Ureter (tissue), 1 donor: ENCODE data around the gene PRPS1L1. TPM values are rescaled to one million over a fixed set of nuclear protein-coding genes. Genes with fewer than 3 reads are reported as not detected.

Experiments used
- DNase-seq: peaks from one replicate; pipeline ENCODE4 v3.0.0-alpha.2; 2020; ENCODE audit warnings: low spot score
- total RNA-seq: library from RNA; stranded (reverse); gene quantifications from one replicate; pipeline ENCODE4 v1.2.4, GENCODE V29; 2023
- donor health status: DM: yes; HTN: yes; CAD: no.

PRPS1L1 gene
- total RNA-seq: not detected

- DNase-seq: no peak
These were observed at the start of gene PRPS1L1 for GRCh38 chr7:18027628-18028027. Gene PRPS1L1, minus strand, starts transcription at chr7:18027846.

GRCh38 chr7:18076461-18076860 lies 48.8 kb upstream of the PRPS1L1 start:
- DNase-seq: no peak

GRCh38 chr7:18068745-18069144 lies 41.1 kb upstream of the PRPS1L1 start:
- DNase-seq: no peak

DNA sequence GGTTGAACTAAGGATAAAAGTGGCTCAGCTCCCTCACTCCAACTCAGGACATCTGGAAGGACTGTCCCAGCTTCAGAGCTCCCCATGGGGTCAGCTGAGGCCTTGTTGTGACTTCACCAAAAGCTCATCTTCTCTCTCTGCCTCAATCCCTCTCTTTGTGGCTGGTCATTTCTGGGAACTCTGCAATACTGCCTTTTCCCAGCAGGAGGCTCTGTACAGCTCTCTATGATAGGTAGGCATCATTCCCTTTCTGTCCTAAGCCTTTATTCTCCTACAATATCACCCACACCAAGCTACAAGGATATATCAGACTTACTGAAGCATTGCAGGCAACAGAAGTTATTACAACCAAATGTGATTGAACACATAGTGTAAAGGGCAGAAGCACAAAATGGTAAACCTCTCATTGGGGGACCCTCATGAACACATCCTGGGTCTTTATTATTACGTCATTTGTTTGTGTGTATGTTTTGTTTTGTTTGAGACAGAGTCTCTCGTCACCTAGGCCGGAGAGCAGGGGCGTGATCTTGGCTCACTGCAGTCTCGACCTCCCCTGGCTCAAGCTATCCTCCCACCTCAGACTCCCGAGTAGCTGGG lies 36.7 kb upstream of the PRPS1L1 start:
- DNase-seq: no peak

GRCh38 chr7:18063149-18063901 lies 35.7 kb upstream of the PRPS1L1 start:
- no peak for DNase-seq

DNA sequence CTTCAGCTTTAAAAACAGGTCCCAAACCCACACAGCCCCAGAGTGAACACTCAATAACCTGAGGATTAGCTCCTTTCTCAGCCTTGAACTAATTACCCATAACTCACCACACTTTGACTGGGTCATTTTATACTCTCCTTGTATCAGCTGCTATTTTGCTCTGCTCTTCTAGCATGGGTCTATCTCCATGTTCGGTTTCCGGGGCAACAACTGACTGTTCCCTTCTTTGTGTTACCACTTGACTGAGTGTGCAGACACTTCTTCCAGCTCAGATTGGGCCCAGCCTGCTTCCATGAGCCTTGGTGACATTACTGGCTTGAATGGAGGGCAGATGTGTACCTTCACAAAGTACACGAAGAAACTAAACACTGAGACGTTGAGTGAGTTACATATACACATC lies 31.5 kb upstream of the PRPS1L1 start:
- DNase-seq: no peak

- DNase-seq: no peak
These were observed 26.3 kb upstream of the PRPS1L1 start for GRCh38 chr7:18053941-18054340.

DNA sequence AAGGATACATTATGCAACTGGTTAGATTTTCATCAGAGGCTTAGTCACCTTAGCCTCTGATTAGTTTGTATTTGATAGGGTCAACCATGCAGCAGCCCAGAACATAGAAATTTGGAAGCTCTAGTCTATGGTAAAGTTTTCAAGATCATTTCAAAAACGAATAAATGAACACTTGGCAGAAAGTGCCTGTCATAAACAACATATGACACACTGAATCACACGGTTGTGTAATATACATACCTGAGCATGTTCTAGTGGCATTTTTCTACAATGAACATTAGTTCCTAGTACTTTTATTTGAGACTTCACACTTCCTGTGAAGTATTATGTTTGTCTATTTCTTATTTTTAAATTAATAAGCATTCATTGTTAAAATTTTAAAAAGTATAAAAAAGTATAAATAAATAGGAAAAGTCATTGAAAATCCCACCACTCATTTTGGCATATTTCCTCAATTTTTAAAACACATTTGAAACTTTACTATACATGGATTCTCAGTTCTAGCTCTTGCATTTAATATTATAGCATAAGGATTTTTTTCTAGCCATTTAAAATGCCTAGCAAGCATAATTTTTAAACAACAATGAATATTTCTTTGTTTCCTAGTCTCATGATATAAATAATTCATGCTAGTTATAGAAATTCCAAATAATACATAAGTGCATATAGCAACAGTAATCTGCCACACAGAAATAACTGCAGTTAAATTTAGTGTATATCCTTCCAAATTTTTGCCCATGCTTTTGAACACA lies 25.7 kb upstream of the PRPS1L1 start:
- no peak for DNase-seq

GRCh38 chr7:18049262-18049661 lies 21.6 kb upstream of the PRPS1L1 start:
- no peak for DNase-seq

GRCh38 chr7:18046601-18047000 lies 19.0 kb upstream of the PRPS1L1 start:
- no peak for DNase-seq

DNA sequence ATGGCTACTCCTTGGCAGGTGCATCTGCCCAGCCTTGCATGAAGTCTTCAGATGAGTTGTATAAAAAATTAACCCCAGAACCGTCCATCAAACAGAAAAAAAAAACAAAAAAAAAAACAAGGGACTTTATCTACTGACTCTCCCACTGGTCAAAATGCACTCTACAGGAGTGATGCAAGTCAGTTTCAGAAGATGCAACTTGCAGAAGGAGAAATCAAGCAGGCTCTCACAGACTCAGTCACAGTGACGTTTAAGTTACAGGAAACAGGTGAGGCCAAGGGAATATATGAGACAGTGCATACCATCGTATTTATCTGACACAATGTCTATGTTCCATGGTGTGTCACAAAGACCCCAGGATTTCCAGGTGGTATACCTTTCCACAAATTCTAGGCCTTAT lies 17.5 kb upstream of the PRPS1L1 start:
- no peak for DNase-seq

- DNase-seq: no peak
These were observed 13.5 kb upstream of the PRPS1L1 start for GRCh38 chr7:18041191-18041590.

GRCh38 chr7:18040196-18040595 lies 12.6 kb upstream of the PRPS1L1 start:
- DNase-seq: no peak

DNA sequence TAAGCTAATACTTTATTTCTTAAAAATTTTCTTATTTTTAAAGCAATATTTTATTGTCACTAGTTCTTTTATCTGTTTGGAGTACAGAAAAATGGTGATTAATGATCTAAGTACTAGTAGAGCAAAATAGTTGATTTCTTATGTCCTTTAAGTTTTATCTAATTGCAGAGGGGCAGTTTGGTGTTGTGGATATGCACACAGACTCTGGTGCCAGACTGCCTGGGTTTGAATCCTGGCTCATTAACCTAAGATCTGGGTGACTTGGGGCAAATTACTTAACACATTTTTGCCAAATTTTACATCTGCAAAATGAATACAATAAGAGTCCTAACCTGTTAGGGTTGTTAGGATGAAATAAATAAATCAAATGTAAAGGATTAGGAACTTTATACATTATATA lies 10.7 kb upstream of the PRPS1L1 start:
- DNase-seq: no peak

DNA sequence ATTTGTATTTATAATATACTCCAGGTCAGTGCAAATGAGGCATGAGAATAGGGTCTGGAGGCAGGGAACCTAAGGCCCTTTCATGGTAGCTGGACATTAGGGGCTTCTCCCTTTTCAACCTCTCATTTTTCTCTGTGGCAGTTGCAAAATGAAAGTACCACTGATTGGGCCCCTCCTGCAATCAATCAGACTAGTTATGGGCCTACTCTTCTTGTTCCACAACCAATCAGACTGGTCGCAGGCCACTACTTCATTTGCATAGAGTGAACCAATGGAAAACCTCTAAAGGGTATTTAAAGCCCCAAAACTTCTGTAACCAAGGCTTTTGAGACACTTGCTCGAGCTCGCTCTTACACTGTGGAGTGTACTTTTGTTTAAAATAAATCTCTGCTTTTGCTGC lies 10.0 kb upstream of the PRPS1L1 start:
- DNase-seq: no peak

DNA sequence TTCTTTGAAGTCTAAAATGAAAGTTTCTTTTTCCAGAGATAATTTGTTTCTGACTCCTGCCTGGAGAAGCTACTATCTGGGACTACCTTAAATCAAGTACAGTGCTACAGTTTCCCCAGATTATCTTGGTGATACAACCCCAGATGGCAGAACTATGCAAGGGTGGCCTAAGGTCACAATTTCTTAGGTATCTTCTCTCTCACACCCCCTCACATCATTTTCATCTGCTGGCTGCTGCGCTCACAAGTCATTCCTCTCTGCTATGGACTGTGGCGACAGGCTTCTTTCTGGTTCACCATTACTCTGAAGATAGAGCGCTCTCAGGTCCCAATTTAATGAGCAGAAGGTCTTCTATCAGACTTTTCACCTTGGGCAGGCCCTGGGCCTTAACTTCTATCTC lies 9.1 kb upstream of the PRPS1L1 start:
- DNase-seq: no peak

DNA sequence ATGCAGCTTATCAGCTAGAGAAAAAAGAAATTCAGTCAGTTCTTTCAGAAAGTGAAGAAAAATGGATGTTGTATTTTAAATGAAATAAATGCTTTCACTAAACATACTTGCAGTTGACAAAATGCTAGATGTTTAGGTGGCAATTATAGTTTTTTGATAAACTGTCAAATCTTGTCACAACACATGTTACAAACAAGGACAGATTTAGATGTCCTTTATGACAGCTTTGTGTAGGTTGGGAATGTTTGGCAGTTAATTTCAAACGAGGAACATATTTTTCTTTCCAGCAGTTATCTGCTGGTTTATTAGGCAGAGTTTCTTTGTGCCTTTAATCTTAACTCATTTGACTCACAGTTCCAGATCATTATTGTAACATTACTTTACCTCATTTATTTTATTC lies 3.1 kb upstream of the PRPS1L1 start:
- DNase-seq: no peak

GRCh38 chr7:18020138-18020715 lies 7.4 kb downstream of the PRPS1L1 start:
- no peak for DNase-seq

DNA sequence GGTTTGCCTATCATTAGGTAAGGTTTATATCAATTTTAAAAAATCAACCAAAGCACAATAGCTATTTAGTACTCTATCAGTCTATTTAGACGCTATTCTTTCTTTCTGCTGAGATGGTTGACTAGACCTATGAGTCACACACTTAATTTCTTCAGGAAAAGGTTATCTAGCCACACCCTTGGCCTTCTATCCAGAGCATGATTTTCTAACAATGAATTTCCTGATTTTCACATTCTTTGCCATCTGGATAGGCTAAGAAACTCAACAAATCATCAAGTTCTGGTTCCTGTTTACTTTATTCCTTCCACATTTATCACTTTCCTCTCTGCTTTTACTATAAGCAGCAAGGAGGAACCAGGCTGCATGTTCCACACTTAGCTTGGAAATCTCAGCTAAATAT lies 8.1 kb downstream of the PRPS1L1 start:
- no peak for DNase-seq

DNA sequence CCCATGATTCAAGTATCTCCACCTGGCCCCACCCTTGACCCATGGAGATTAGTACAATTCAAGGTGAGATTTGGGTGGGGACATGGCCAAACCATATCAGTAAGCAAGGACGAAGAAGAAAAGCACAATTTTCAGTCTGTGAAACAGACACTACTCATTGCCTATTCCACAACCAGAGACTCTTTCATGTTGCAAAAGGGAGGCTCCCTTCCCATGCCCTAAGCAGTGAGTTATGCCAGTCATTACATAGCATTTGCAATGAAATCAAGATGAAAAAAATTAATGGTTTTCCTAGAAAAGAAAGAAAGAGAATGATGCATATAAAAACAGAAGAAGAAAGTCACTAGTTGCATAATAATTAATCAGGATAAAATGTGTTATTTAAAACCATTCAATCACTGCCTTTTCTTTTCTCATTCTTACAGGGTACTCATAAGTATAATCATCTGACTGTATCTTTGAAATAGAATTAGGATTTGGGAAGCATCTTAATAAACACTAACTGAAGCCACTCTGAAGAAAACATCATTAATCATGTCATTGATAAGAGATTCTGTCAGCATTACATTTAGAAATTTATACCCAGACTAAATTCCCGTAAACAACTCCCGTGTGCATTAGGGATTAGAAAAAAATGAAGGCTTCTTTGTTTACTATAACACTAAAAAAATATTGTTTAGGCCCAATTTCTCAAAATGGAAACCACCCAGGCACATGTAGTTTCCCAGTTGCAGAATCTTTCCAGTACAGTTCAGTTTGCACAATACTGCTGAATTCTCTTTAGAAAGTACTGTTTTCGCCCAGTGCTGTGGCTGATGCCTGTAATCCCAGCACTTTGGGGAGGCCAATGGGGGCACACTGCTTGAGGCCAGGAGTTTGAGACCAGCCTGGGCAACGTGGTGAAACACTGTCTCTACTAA lies 9.1 kb downstream of the PRPS1L1 start:
- no peak for DNase-seq
